HEK293 (cell line): ENCODE results near the gene CPB2.

ENCODE experiments used
- CTCF ChIA-PET: fragments of 350-600 bp; formaldehyde crosslinking; extraction: SDS; loops from one replicate; lab custom pipeline; 2021; ENCODE audit warnings: antibody characterized with exemption; lab: Yijun Ruan, JAX
- POLR2A ChIA-PET: fragments of 300-600 bp; formaldehyde crosslinking; extraction: SDS; loops from one replicate; lab custom pipeline; 2020; ENCODE audit warnings: antibody characterized with exemption, inconsistent platforms; lab: Yijun Ruan, JAX
- H3K27ac ChIP-seq: fragments of 200-500 bp; sonication (Bioruptor generic); 2 replicates; pipeline ENCODE4 v1.5.1; 2014; ENCODE audit warnings: low read depth, low read length, control low read depth, inconsistent platforms; ENCODE audit errors: extremely low read depth
- H3K36me3 ChIP-seq, 2 experiments: fragments of 200-500 bp in 1 of 2; sonication (Bioruptor generic) in 1 of 2; 1 replicate in 1 of 2; 2 replicates in 1 of 2; pipeline ENCODE4 v1.5.1; 2014 to 2017; ENCODE audit warnings: inconsistent platforms in 2 of 2, low read length in 2 of 2; ENCODE audit not compliant: control insufficient read depth in 2 of 2, insufficient read depth in 1 of 2
- H3K4me1 ChIP-seq: fragments of 200-500 bp; sonication (Bioruptor generic); 2 replicates; pipeline ENCODE4 v1.5.1; 2014; ENCODE audit warnings: mild to moderate bottlenecking, low read length, inconsistent platforms; ENCODE audit not compliant: control insufficient read depth, insufficient read depth
- H3K4me3 ChIP-seq: 2 replicates; pipeline ENCODE4 v1.5.1; 2011; ENCODE audit warnings: low read depth, mild to moderate bottlenecking, control low read depth, low read length, moderate library complexity
- H3K9me3 ChIP-seq: fragments of 200-500 bp; sonication (Bioruptor generic); 2 replicates; pipeline ENCODE4 v1.5.1; 2014; ENCODE audit warnings: low read depth, low read length, inconsistent platforms; ENCODE audit not compliant: control insufficient read depth, insufficient read depth
- BCL11B ChIP-seq: fragments of 450-650 bp; formaldehyde crosslinking; IDR thresholded peaks from 2 replicates; pipeline ENCODE4 v1.5.1; 2016; ENCODE audit warnings: low read depth, missing biosample characterization, missing genetic modification characterization
- FEZF1 ChIP-seq: fragments of 450-650 bp; formaldehyde crosslinking; IDR thresholded peaks from 2 replicates; pipeline ENCODE4 v1.5.1; 2016; ENCODE audit warnings: missing biosample characterization, missing genetic modification characterization
- IKZF3 ChIP-seq: fragments of 450-650 bp; IDR thresholded peaks from 2 replicates; pipeline ENCODE4 v1.5.0; 2018; ENCODE audit warnings: missing biosample characterization, mild to moderate bottlenecking, missing genetic modification characterization, moderate library complexity
- KLF1 ChIP-seq: fragments of 450-650 bp; formaldehyde crosslinking; IDR thresholded peaks from 2 replicates; pipeline ENCODE4 v1.5.1; 2016; ENCODE audit warnings: missing biosample characterization, missing genetic modification characterization
- KLF16 ChIP-seq: fragments of 450-650 bp; formaldehyde crosslinking; IDR thresholded peaks from 2 replicates; pipeline ENCODE4 v1.5.1; 2017; ENCODE audit warnings: missing biosample characterization, missing genetic modification characterization
- SCRT2 ChIP-seq: fragments of 450-650 bp; formaldehyde crosslinking; IDR thresholded peaks from 2 replicates; pipeline ENCODE4 v1.5.1; 2016; ENCODE audit warnings: missing biosample characterization, missing genetic modification characterization
- ZBTB1 ChIP-seq: fragments of 450-650 bp; formaldehyde crosslinking; IDR thresholded peaks from 2 replicates; pipeline ENCODE4 v1.5.1; 2016; ENCODE audit warnings: missing biosample characterization, missing genetic modification characterization
- ZEB2 ChIP-seq: fragments of 450-650 bp; formaldehyde crosslinking; IDR thresholded peaks from 2 replicates; pipeline ENCODE4 v1.5.1; 2016; ENCODE audit warnings: missing biosample characterization, missing genetic modification characterization
- ZFP41 ChIP-seq: fragments of 450-650 bp; formaldehyde crosslinking; IDR thresholded peaks from 2 replicates; pipeline ENCODE4 v1.5.1; 2016; ENCODE audit warnings: missing biosample characterization, missing genetic modification characterization, borderline replicate concordance
- ZFP69B ChIP-seq: fragments of 450-650 bp; formaldehyde crosslinking; IDR thresholded peaks from 2 replicates; pipeline ENCODE4 v1.5.1; 2016; ENCODE audit warnings: missing biosample characterization, missing genetic modification characterization
- ZNF214 ChIP-seq: fragments of 450-650 bp; formaldehyde crosslinking; IDR thresholded peaks from 2 replicates; pipeline ENCODE4 v1.5.1; 2017; ENCODE audit warnings: missing biosample characterization, mild to moderate bottlenecking, missing genetic modification characterization, borderline replicate concordance
- ZNF354C ChIP-seq: fragments of 450-650 bp; formaldehyde crosslinking; IDR thresholded peaks from 2 replicates; pipeline ENCODE4 v1.5.1; 2016; ENCODE audit warnings: missing biosample characterization, missing genetic modification characterization, low read depth, borderline replicate concordance
- ZNF558 ChIP-seq: fragments of 450-650 bp; formaldehyde crosslinking; IDR thresholded peaks from 2 replicates; pipeline ENCODE4 v1.5.1; 2016; ENCODE audit warnings: missing biosample characterization, missing genetic modification characterization
- ZNF571 ChIP-seq: fragments of 450-650 bp; formaldehyde crosslinking; IDR thresholded peaks from 2 replicates; pipeline ENCODE4 v1.5.0; 2017; ENCODE audit warnings: missing biosample characterization, missing genetic modification characterization
- ZNF621 ChIP-seq: fragments of 450-650 bp; formaldehyde crosslinking; IDR thresholded peaks from 2 replicates; pipeline ENCODE4 v1.5.1; 2017; ENCODE audit warnings: missing biosample characterization, missing genetic modification characterization
- ZNF768 ChIP-seq: fragments of 450-650 bp; formaldehyde crosslinking; IDR thresholded peaks from 2 replicates; pipeline ENCODE4 v1.5.1; 2018; ENCODE audit warnings: missing biosample characterization, mild to moderate bottlenecking, missing genetic modification characterization
- ZNF776 ChIP-seq: fragments of 450-650 bp; formaldehyde crosslinking; IDR thresholded peaks from 2 replicates; pipeline ENCODE4 v1.5.0; 2017; ENCODE audit warnings: missing biosample characterization, missing genetic modification characterization, borderline replicate concordance
- ZSCAN16 ChIP-seq: fragments of 450-650 bp; formaldehyde crosslinking; IDR thresholded peaks from 2 replicates; pipeline ENCODE4 v1.5.1; 2016; ENCODE audit warnings: missing biosample characterization, missing genetic modification characterization
- ZSCAN23 ChIP-seq: fragments of 450-650 bp; formaldehyde crosslinking; IDR thresholded peaks from 2 replicates; pipeline ENCODE4 v1.5.1; 2016; ENCODE audit warnings: missing biosample characterization, missing genetic modification characterization
- TF ChIP-seq, protein P1 (sequence below): fragments of 450-650 bp; formaldehyde crosslinking; IDR thresholded peaks from 2 replicates; pipeline ENCODE4 v1.5.1; 2016; ENCODE audit warnings: missing biosample characterization, missing genetic modification characterization, low read depth
- TF ChIP-seq, protein P2 (sequence below): fragments of 450-650 bp; formaldehyde crosslinking; IDR thresholded peaks from 2 replicates; pipeline ENCODE4 v1.5.1; 2016; ENCODE audit warnings: missing biosample characterization, missing genetic modification characterization
- TF ChIP-seq, protein P3 (sequence below): fragments of 450-650 bp; formaldehyde crosslinking; IDR thresholded peaks from 2 replicates; pipeline ENCODE4 v1.5.1; 2017; ENCODE audit warnings: missing biosample characterization, missing genetic modification characterization
- TF ChIP-seq, protein P4 (sequence below): fragments of 450-650 bp; formaldehyde crosslinking; IDR thresholded peaks from 2 replicates; pipeline ENCODE4 v1.5.1; 2016; ENCODE audit warnings: missing biosample characterization, missing genetic modification characterization
- TF ChIP-seq, protein P5 (sequence below): fragments of 450-650 bp; formaldehyde crosslinking; IDR thresholded peaks from 2 replicates; pipeline ENCODE4 v1.5.1; 2016; ENCODE audit warnings: missing biosample characterization, missing genetic modification characterization
- TF ChIP-seq, protein P6 (sequence below): IDR thresholded peaks from 2 replicates; pipeline ENCODE4 v1.6.1; 2011; ENCODE audit warnings: mild to moderate bottlenecking, low read depth, low read length, borderline replicate concordance

Gene CPB2

DNA sequence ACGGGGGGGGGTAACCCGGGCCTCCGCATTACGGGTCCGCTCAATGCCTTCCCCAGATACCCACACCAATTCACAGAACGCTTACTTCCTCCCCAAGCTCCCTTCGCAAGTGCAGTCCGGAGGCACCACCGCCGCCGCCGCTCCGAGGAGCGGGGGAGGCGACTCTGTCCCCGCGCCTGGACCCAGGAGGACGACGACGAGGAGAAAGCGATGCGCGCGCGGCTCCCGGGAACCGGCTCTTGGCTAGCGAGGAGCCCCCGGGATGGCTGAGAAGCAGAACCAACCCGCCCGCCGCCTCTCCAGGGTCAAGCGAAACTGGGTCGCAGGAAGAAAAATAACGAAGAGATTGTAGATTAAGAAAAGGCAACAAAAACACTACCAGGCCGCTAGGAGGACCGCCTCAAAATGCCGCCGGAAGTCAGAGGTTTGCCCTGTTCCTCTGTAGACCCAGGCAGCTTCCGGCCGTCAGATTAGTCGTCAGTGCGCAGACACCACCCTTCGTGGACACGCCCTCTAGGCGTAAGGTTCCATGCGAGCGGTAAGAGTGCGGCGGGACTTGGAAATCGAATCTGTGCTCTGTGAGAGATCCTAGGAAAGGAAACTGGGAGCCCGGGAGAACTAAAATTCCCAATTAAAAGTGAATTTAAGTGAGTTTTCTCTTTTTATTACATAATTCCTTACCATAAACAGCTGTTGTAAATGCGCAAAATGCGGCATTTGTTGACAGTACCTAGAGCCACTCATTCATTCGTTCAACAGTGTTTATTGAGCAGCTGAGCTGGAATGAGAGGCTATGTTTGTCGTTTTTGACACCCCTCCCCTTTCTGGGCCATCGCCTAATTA lies 52.3 kb downstream of the CPB2 start, which contains the start of gene ZC3H13 (continued):
- TF ChIP-seq ZFP41 (no peak), ZSCAN16 (peak; percentile 82; the same call in 1 of the 2 replicates), ZNF354C (no peak), ZBTB1 (tag by site-specific recombination) (no peak), ZNF558 (tag by site-specific recombination) (0 out of 2 replicates have a peak, but pooled peaks have one; percentile 10), ZNF621 (tag by site-specific recombination) (no peak), SCRT2 (no peak; the same call in 1 of the 2 replicates), KLF16 (tag by site-specific recombination) (no peak), BCL11B (tag by site-specific recombination) (no peak), ZNF571 (tag by site-specific recombination) (no peak), ZSCAN23 (tag by site-specific recombination) (no peak), ZFP69B (tag by site-specific recombination) (peak; percentile 29; the same call in 1 of the 2 replicates), KLF1 (no peak)
- TF ChIP-seq, protein P1, sequence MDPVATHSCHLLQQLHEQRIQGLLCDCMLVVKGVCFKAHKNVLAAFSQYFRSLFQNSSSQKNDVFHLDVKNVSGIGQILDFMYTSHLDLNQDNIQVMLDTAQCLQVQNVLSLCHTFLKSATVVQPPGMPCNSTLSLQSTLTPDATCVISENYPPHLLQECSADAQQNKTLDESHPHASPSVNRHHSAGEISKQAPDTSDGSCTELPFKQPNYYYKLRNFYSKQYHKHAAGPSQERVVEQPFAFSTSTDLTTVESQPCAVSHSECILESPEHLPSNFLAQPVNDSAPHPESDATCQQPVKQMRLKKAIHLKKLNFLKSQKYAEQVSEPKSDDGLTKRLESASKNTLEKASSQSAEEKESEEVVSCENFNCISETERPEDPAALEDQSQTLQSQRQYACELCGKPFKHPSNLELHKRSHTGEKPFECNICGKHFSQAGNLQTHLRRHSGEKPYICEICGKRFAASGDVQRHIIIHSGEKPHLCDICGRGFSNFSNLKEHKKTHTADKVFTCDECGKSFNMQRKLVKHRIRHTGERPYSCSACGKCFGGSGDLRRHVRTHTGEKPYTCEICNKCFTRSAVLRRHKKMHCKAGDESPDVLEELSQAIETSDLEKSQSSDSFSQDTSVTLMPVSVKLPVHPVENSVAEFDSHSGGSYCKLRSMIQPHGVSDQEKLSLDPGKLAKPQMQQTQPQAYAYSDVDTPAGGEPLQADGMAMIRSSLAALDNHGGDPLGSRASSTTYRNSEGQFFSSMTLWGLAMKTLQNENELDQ (tag by site-specific recombination), result no peak
- TF ChIP-seq, protein P2, sequence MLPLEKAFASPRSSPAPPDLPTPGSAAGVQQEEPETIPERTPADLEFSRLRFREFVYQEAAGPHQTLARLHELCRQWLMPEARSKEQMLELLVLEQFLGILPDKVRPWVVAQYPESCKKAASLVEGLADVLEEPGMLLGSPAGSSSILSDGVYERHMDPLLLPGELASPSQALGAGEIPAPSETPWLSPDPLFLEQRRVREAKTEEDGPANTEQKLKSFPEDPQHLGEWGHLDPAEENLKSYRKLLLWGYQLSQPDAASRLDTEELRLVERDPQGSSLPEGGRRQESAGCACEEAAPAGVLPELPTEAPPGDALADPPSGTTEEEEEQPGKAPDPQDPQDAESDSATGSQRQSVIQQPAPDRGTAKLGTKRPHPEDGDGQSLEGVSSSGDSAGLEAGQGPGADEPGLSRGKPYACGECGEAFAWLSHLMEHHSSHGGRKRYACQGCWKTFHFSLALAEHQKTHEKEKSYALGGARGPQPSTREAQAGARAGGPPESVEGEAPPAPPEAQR (tag by site-specific recombination), result no peak
- TF ChIP-seq, protein P3, sequence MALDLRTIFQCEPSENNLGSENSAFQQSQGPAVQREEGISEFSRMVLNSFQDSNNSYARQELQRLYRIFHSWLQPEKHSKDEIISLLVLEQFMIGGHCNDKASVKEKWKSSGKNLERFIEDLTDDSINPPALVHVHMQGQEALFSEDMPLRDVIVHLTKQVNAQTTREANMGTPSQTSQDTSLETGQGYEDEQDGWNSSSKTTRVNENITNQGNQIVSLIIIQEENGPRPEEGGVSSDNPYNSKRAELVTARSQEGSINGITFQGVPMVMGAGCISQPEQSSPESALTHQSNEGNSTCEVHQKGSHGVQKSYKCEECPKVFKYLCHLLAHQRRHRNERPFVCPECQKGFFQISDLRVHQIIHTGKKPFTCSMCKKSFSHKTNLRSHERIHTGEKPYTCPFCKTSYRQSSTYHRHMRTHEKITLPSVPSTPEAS, result no peak
- TF ChIP-seq, protein P4, sequence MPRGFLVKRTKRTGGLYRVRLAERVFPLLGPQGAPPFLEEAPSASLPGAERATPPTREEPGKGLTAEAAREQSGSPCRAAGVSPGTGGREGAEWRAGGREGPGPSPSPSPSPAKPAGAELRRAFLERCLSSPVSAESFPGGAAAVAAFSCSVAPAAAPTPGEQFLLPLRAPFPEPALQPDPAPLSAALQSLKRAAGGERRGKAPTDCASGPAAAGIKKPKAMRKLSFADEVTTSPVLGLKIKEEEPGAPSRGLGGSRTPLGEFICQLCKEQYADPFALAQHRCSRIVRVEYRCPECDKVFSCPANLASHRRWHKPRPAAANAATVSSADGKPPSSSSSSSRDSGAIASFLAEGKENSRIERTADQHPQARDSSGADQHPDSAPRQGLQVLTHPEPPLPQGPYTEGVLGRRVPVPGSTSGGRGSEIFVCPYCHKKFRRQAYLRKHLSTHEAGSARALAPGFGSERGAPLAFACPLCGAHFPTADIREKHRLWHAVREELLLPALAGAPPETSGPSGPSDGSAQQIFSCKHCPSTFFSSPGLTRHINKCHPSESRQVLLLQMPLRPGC (tag by site-specific recombination), result no peak

DNA sequence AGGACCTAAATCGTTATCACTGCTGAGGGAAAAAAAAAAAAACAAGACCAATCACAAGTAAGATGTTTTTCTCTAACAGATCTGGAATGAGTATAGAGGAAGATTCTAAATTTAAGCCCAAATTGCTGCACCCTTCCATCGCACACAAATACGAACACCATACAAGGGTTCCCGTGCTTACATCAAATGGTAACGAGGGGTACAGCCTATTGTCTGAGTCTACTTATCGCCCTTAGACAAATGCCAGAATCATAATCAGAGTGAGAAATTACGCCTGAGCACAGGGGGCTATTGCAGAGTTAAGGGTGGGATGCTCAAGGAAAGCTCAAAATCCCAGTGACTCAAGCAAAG lies 52.9 kb downstream of the CPB2 start:
- POLR2A ChIA-PET, result interaction anchor here (0.7 kb wide), 1 partner anchor 68 kb away, joined by 3 read pairs; no protein-coding TSS in a partner anchor
- no peak for TF ChIP-seq ZNF768 (tag by site-specific recombination)
- TF ChIP-seq ZEB2, result no peak
- TF ChIP-seq, protein P5, sequence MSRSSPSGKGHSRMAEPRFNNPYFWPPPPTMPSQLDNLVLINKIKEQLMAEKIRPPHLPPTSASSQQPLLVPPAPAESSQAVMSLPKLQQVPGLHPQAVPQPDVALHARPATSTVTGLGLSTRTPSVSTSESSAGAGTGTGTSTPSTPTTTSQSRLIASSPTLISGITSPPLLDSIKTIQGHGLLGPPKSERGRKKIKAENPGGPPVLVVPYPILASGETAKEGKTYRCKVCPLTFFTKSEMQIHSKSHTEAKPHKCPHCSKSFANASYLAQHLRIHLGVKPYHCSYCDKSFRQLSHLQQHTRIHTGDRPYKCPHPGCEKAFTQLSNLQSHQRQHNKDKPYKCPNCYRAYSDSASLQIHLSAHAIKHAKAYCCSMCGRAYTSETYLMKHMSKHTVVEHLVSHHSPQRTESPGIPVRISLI (tag by site-specific recombination), result peak; percentile 65; the same call in 1 of the 2 replicates
- TF ChIP-seq, protein P6, sequence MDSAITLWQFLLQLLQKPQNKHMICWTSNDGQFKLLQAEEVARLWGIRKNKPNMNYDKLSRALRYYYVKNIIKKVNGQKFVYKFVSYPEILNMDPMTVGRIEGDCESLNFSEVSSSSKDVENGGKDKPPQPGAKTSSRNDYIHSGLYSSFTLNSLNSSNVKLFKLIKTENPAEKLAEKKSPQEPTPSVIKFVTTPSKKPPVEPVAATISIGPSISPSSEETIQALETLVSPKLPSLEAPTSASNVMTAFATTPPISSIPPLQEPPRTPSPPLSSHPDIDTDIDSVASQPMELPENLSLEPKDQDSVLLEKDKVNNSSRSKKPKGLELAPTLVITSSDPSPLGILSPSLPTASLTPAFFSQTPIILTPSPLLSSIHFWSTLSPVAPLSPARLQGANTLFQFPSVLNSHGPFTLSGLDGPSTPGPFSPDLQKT, result no peak
- no peak for TF ChIP-seq IKZF3 (tag by site-specific recombination)
- 0 out of 2 replicates have a peak, but pooled peaks have one; percentile 12 for TF ChIP-seq ZNF214 (tag by site-specific recombination)
- TF ChIP-seq FEZF1 (tag by site-specific recombination), result no peak
- TF ChIP-seq ZNF776 (tag by site-specific recombination), result no peak

More for the DNA sequence above, 52.9 kb downstream of the CPB2 start:
- H3K27ac ChIP-seq, result peak overlapping the region; percentile 84
- H3K4me3 ChIP-seq, result peak overlapping the region; percentile 77
- CTCF ChIA-PET, result interaction anchor here (0.5 to 0.6 kb wide), 2 partner anchors 83 to 191 kb away, joined by 4 to 7 read pairs; no protein-coding TSS in a partner anchor
- H3K4me1 ChIP-seq, result peaks cover under 1% of the 10 kb centered on the region; the same call in 1 of the 2 replicates
- no peaks in the 10 kb centered on the region for H3K36me3 ChIP-seq
- no peaks in the 10 kb centered on the region for H3K9me3 ChIP-seq
